Glomerular visceral epithelial cell (primary cell): ENCODE data around the gene MTO1.
"Not testable (repeated sequence)": the region's sequence is repeated elsewhere in the genome, so short reads cannot be mapped to it uniquely, and the experiment has no call there.

Experiments
- DNase-seq: peaks from one replicate; pipeline ENCODE4 v3.0.0-alpha.2; 2016; ENCODE audit errors: extremely low spot score

MTO1 gene

GRCh38 chr6:73461537-73462350, at the start of gene MTO1:
Gene MTO1 (plus strand): TSS chr6:73461737. CDS start chr6:73461855, 118 bp downstream.
- peak; percentile 90 for DNase-seq

- no peak for DNase-seq
These were observed 48.4 kb upstream of the MTO1 start for GRCh38 chr6:73413102-73413501.

GRCh38 chr6:73418081-73418741, 43.3 kb upstream of the MTO1 start:
- DNase-seq, result peak; percentile 14

GRCh38 chr6:73421534-73421933, 40.0 kb upstream of the MTO1 start:
- DNase-seq, result no peak

GRCh38 chr6:73435236-73435635, 26.3 kb upstream of the MTO1 start:
- no peak for DNase-seq

GRCh38 chr6:73443555-73443954, 18.0 kb upstream of the MTO1 start:
- no peak for DNase-seq

- DNase-seq, result peak; percentile 64
These were observed 10.1 kb upstream of the MTO1 start for GRCh38 chr6:73451223-73452106.

- peak; percentile 86 for DNase-seq
These were observed 9.5 kb upstream of the MTO1 start, which contains the start of gene CGAS for GRCh38 chr6:73452107-73452461. Gene CGAS (minus strand): TSS chr6:73452297. CDS start chr6:73452181, 116 bp downstream.

- no peak for DNase-seq
These were observed 5.5 kb upstream of the MTO1 start for GRCh38 chr6:73455865-73456629.

GRCh38 chr6:73459474-73459873, 2.1 kb upstream of the MTO1 start:
- not testable (repeated sequence) for DNase-seq

GRCh38 chr6:73460056-73460455, 1.5 kb upstream of the MTO1 start:
- DNase-seq, result no peak

GRCh38 chr6:73471686-73472290, 10.3 kb downstream of the MTO1 start:
- no peak for DNase-seq

- no peak for DNase-seq
These were observed 15.2 kb downstream of the MTO1 start for GRCh38 chr6:73476723-73477122.

GRCh38 chr6:73477407-73477806, 15.9 kb downstream of the MTO1 start:
- DNase-seq, result no peak

- DNase-seq, result no peak
These were observed 20.4 kb downstream of the MTO1 start for GRCh38 chr6:73481969-73482368.

GRCh38 chr6:73484438-73484837, 22.9 kb downstream of the MTO1 start:
- DNase-seq, result no peak

GRCh38 chr6:73487473-73487872, 25.9 kb downstream of the MTO1 start:
- no peak for DNase-seq

- no peak for DNase-seq
These were observed 29.8 kb downstream of the MTO1 start for GRCh38 chr6:73491377-73491776.

- DNase-seq, result no peak
These were observed 36.4 kb downstream of the MTO1 start for GRCh38 chr6:73497915-73498314.

- no peak for DNase-seq
These were observed 41.7 kb downstream of the MTO1 start for GRCh38 chr6:73503027-73503772.
